H1 (cell line): ENCODE data around the gene PPP2R1A. TPM values are rescaled to one million over a fixed set of nuclear protein-coding genes. Genes with fewer than 3 reads are reported as not detected.

Source experiments
- CTCF ChIA-PET: fragments of 300-600 bp; sonication (Branson Sonifier 250); formaldehyde crosslinking; loops from one replicate; lab custom pipeline; 2021; ENCODE audit not compliant: partially characterized antibody; lab: Charles Lee
- POLR2A ChIA-PET: fragments of 300-600 bp; sonication (Branson Sonifier 250); formaldehyde crosslinking; loops from one replicate; lab custom pipeline; 2021; ENCODE audit warnings: inconsistent platforms; ENCODE audit not compliant: partially characterized antibody; lab: Charles Lee
- DNase-seq, 2 experiments: peaks; one replicate each; pipeline versions ENCODE4 v3.0.0 to v3.0.0-alpha.2; 2010 to 2022; ENCODE audit warnings: low spot score in 2 of 2, low read depth in 1 of 2, mixed read lengths in 1 of 2
- FAIRE-seq: peaks from 2 replicates; lab custom pipeline; 2011; peaks lifted over from hg19 to GRCh38; lab: Jason Lieb, UNC
- H2AFZ ChIP-seq: 2 replicates; pipeline ENCODE4 v1.8.1; 2012; ENCODE audit warnings: low read length, inconsistent platforms
- H2AK5ac ChIP-seq: 2 replicates; pipeline ENCODE4 v1.6.1; 2013; ENCODE audit warnings: low read depth, low read length
- H2BK120ac ChIP-seq: replicated peaks from 2 replicates; pipeline ENCODE3; 2013; ENCODE audit warnings: low read depth, low read length, inconsistent platforms
- H2BK12ac ChIP-seq: 2 replicates; pipeline ENCODE4 v1.6.1; 2013; ENCODE audit warnings: low read depth, low read length
- H2BK15ac ChIP-seq: 2 replicates; pipeline ENCODE4 v1.6.1; 2013; ENCODE audit warnings: low read length
- H2BK20ac ChIP-seq: 2 replicates; pipeline ENCODE4 v1.6.1; 2013; ENCODE audit warnings: low read length
- H2BK5ac ChIP-seq: 2 replicates; pipeline ENCODE4 v1.6.1; 2013; ENCODE audit warnings: low read depth, low read length
- H3K14ac ChIP-seq: 2 replicates; pipeline ENCODE4 v1.6.1; 2013; ENCODE audit warnings: inconsistent platforms; ENCODE audit not compliant: insufficient read length
- H3K18ac ChIP-seq: 2 replicates; pipeline ENCODE4 v1.6.1; 2013; ENCODE audit warnings: low read length; ENCODE audit errors: extremely low read depth
- H3K23ac ChIP-seq: 2 replicates; pipeline ENCODE4 v1.6.1; 2013; ENCODE audit warnings: inconsistent platforms; ENCODE audit not compliant: insufficient read length
- H3K23me2 ChIP-seq: 2 replicates; pipeline ENCODE4 v1.6.1; 2013; ENCODE audit warnings: low read depth, low read length
- H3K27ac ChIP-seq: 2 replicates; pipeline ENCODE4 v1.6.1; 2011; ENCODE audit warnings: low read depth, low read length, inconsistent platforms
- H3K27me3 ChIP-seq, 4 experiments: replicated peaks in 1 of 4; 1 replicate in 1 of 4; 2 replicates in 3 of 4; pipeline versions ENCODE4 v1.6.1 to v1.8.1; 2011 to 2013; ENCODE audit warnings: low read length in 3 of 4, mild to moderate bottlenecking in 3 of 4, inconsistent platforms in 2 of 4, mixed read lengths in 2 of 4, moderate library complexity in 1 of 4; ENCODE audit not compliant: control insufficient read depth in 3 of 4, insufficient read depth in 3 of 4; ENCODE audit errors: extremely low read depth in 1 of 4
- H3K36me3 ChIP-seq, 4 experiments: 2 replicates each; pipeline versions ENCODE4 v1.6.1 to v1.8.1; 2011 to 2013; ENCODE audit warnings: mild to moderate bottlenecking in 4 of 4, low read length in 3 of 4, moderate library complexity in 2 of 4, control low read depth in 1 of 4, inconsistent platforms in 1 of 4; ENCODE audit not compliant: insufficient read depth in 4 of 4, control insufficient read depth in 2 of 4
- H3K4ac ChIP-seq: replicated peaks from 2 replicates; pipeline ENCODE3; 2013; ENCODE audit warnings: low read length, low read depth, mixed read lengths, inconsistent platforms; ENCODE audit not compliant: insufficient read length
- H3K4me1 ChIP-seq, 4 experiments: replicated peaks in 1 of 4; 1 replicate in 1 of 4; 2 replicates in 3 of 4; pipeline versions ENCODE4 v1.6.1 to v1.8.1; 2011 to 2013; ENCODE audit warnings: low read length in 3 of 4, inconsistent platforms in 2 of 4, mixed read lengths in 1 of 4; ENCODE audit not compliant: insufficient read depth in 4 of 4, control insufficient read depth in 3 of 4
- H3K4me2 ChIP-seq, 2 experiments: 2 replicates each; pipeline versions ENCODE4 v1.6.1 to v1.8.1; 2011 to 2013; ENCODE audit warnings: low read depth in 2 of 2, low read length in 2 of 2, control low read depth in 1 of 2, inconsistent platforms in 1 of 2, mild to moderate bottlenecking in 1 of 2; ENCODE audit not compliant: insufficient read depth in 1 of 2
- H3K4me3 ChIP-seq, 4 experiments: fragments of 200-600, 300-600 bp in 1 of 4; sonication (generic), shearing (Covaris generic), sonication (Bioruptor Twin) in 1 of 4; 2 replicates each; pipeline versions ENCODE4 v1.5.1 to v1.8.1; 2011 to 2016; ENCODE audit warnings: low read length in 4 of 4, low read depth in 3 of 4, control low read depth in 2 of 4, inconsistent platforms in 2 of 4, mild to moderate bottlenecking in 2 of 4, mixed read lengths in 1 of 4, moderate library complexity in 1 of 4; ENCODE audit not compliant: insufficient read depth in 2 of 4; ENCODE audit errors: extremely low read depth in 1 of 4
- H3K56ac ChIP-seq: replicated peaks from 2 replicates; pipeline ENCODE3; 2013; ENCODE audit warnings: low read depth, mild to moderate bottlenecking, mixed read lengths, low read length, inconsistent platforms; ENCODE audit not compliant: insufficient read length
- H3K79me1 ChIP-seq: 2 replicates; pipeline ENCODE4 v1.6.1; 2013; ENCODE audit warnings: low read depth, low read length, control low read depth
- H3K79me2 ChIP-seq, 2 experiments: 2 replicates each; pipeline versions ENCODE4 v1.6.1 to v1.8.1; 2012 to 2013; ENCODE audit warnings: low read length in 2 of 2, mild to moderate bottlenecking in 2 of 2, inconsistent platforms in 1 of 2; ENCODE audit not compliant: insufficient read depth in 2 of 2, control insufficient read depth in 1 of 2
- H3K9ac ChIP-seq, 4 experiments: replicated peaks in 1 of 4; 1 replicate in 1 of 4; 2 replicates in 3 of 4; pipeline versions ENCODE4 v1.6.1 to v1.8.1; 2011 to 2013; ENCODE audit warnings: low read depth in 3 of 4, low read length in 3 of 4, control low read depth in 2 of 4, mild to moderate bottlenecking in 2 of 4, moderate library complexity in 2 of 4, inconsistent platforms in 1 of 4; ENCODE audit errors: extremely low read depth in 1 of 4
- H3K9me3 ChIP-seq, 2 experiments: 2 replicates each; pipeline versions ENCODE4 v1.6.1 to v1.8.1; 2012 to 2013; ENCODE audit warnings: mild to moderate bottlenecking in 2 of 2, moderate library complexity in 2 of 2, control low read depth in 1 of 2, inconsistent platforms in 1 of 2, low read depth in 1 of 2, low read length in 1 of 2, mixed read lengths in 1 of 2; ENCODE audit not compliant: insufficient read depth in 2 of 2
- H4K20me1 ChIP-seq, 2 experiments: replicated peaks in 1 of 2; 2 replicates each; pipeline versions ENCODE3 to v1.8.1; 2011 to 2013; ENCODE audit warnings: inconsistent platforms in 2 of 2, low read length in 2 of 2, mild to moderate bottlenecking in 1 of 2; ENCODE audit not compliant: insufficient read depth in 2 of 2, control insufficient read depth in 1 of 2
- H4K5ac ChIP-seq: 2 replicates; pipeline ENCODE4 v1.6.1; 2013; ENCODE audit warnings: low read length, low read depth, mixed read lengths, inconsistent platforms; ENCODE audit not compliant: insufficient read length
- H4K8ac ChIP-seq: 2 replicates; pipeline ENCODE4 v1.8.0; 2013; ENCODE audit warnings: mild to moderate bottlenecking, moderate library complexity, low read length, inconsistent platforms; ENCODE audit not compliant: insufficient read depth; ENCODE audit errors: extremely low read depth
- H4K91ac ChIP-seq: replicated peaks from 2 replicates; pipeline ENCODE3; 2013; ENCODE audit warnings: low read length, mixed read lengths, inconsistent platforms; ENCODE audit not compliant: insufficient read length
- ASH2L ChIP-seq: fragments of 200-600, 300-600 bp; sonication (generic); IDR thresholded peaks from one replicate; pipeline ENCODE4 v1.7.1; 2017; ENCODE audit warnings: low read length
- BCL11A ChIP-seq, 2 experiments: IDR thresholded peaks; one replicate each; pipeline ENCODE4 v1.6.1; 2011; ENCODE audit warnings: low read depth in 2 of 2, low read length in 2 of 2, mild to moderate bottlenecking in 2 of 2
- CBX5 ChIP-seq: fragments of 300-800, 300-1000 bp; sonication (generic); IDR thresholded peaks from 2 replicates; pipeline ENCODE4 v1.7.1; 2016; ENCODE audit warnings: antibody characterized with exemption, low read length, low read depth
- CTBP2 ChIP-seq: IDR thresholded peaks from 2 replicates; pipeline ENCODE4 v1.7.0; 2011; ENCODE audit warnings: borderline replicate concordance, mild to moderate bottlenecking, moderate library complexity, mixed read lengths, low read length; ENCODE audit not compliant: insufficient read depth, insufficient read length
- RNF2 ChIP-seq: fragments of 200-900, 300-1000 bp; sonication (generic); IDR thresholded peaks from 2 replicates; pipeline ENCODE4 v1.7.1; 2016; ENCODE audit warnings: borderline replicate concordance, low read depth, mild to moderate bottlenecking, antibody characterized with exemption, low read length; ENCODE audit not compliant: poor library complexity, severe bottlenecking; ENCODE audit errors: missing control alignments
- SIRT6 ChIP-seq: IDR thresholded peaks from one replicate; pipeline ENCODE4 v1.7.1; 2012; ENCODE audit warnings: low read length, inconsistent platforms
- SIX5 ChIP-seq: IDR thresholded peaks from 2 replicates; pipeline ENCODE4 v1.6.1; 2011; ENCODE audit warnings: mild to moderate bottlenecking, low read depth, low read length
- SP1 ChIP-seq: IDR thresholded peaks from 2 replicates; pipeline ENCODE4 v1.6.1; 2011; ENCODE audit warnings: low read depth, low read length
- TAF7 ChIP-seq: optimal IDR thresholded peaks from 2 replicates; pipeline ENCODE3; 2011; ENCODE audit warnings: low read depth, mild to moderate bottlenecking, inconsistent platforms, low read length, moderate library complexity, borderline replicate concordance
- TBP ChIP-seq: IDR thresholded peaks from 2 replicates; pipeline ENCODE4 v1.6.1; 2011; ENCODE audit warnings: low read depth, low read length, improper control_type of control experiment
- TCF12 ChIP-seq: IDR thresholded peaks from 2 replicates; pipeline ENCODE4 v1.6.1; 2011; ENCODE audit warnings: low read depth, mild to moderate bottlenecking, low read length
- WGBS, 2 experiments: shearing (Covaris generic) in 1 of 2; methylation state at CpG; one replicate each; pipeline versions ENCODE4 v1.1.6 to v1.1.7; 2013 to 2015; ENCODE audit warnings: low lambda C conversion rate in 2 of 2, mixed read lengths in 2 of 2, inconsistent platforms in 1 of 2, low coverage in 1 of 2, missing lambda C conversion rate in 1 of 2; ENCODE audit not compliant: insufficient replicate concordance in 2 of 2, insufficient coverage in 1 of 2, insufficient read length in 1 of 2; ENCODE audit errors: extremely low coverage in 1 of 2, missing lambda C conversion rate in 1 of 2; 5-methylcytosine and 5-hydroxymethylcytosine counted together
- polyA plus RNA-seq, 7 experiments: library from polyadenylated mRNA; depleted of rRNA in 3 of 7; stranded (reverse) in 5 of 7; unstranded in 2 of 7; fragments of >200 nt in 5 of 7; fragments of 200-250 nt in 2 of 7; gene quantifications; 1 replicate in 5 of 7; 2 replicates in 1 of 7; 4 replicates in 1 of 7; pipeline versions ENCODE4 v1.2.1 to v1.2.3, GENCODE V29; 2011 to 2013; ENCODE audit warnings: missing spikeins in 2 of 7, mixed read lengths in 2 of 7
- total RNA-seq: library from RNA; stranded (reverse); fragmentation: NEBNext Ultra II Directional; extraction: Animal tissue kit (Norgen Biotek cat#: 25700); gene quantifications from 2 replicates; pipeline ENCODE4 v1.2.1, GENCODE V29; 2021
- TF ChIP-seq, protein P1 (sequence below): IDR thresholded peaks from 2 replicates; pipeline ENCODE4 v1.6.1; 2012; ENCODE audit warnings: low read length, inconsistent platforms

PPP2R1A gene
- total and polyA plus RNA-seq, 2 of the 8 experiments (the other 6 are each of a cell fraction or from before 2014, with no cell fraction given) = 380 to 382 TPM

GRCh38 chr19:52187407-52187806, 2.4 kb upstream of the PPP2R1A start:
- H3K27ac ChIP-seq = no peak overlapping the region
- no peak overlapping the region for H3K4me3 ChIP-seq
- H3K36me3 ChIP-seq = no peaks in the 10 kb centered on the region
- H2BK15ac ChIP-seq = no peak overlapping the region
- H3K9me3 ChIP-seq = no peaks in the 10 kb centered on the region
- no peak overlapping the region for H2BK20ac ChIP-seq
- H3K79me1 ChIP-seq = no peaks in the 10 kb centered on the region; the same call in 1 of the 2 replicates
- no peak overlapping the region for H4K91ac ChIP-seq
- no peak overlapping the region for H4K8ac ChIP-seq
- H4K5ac ChIP-seq = no peak overlapping the region
- H3K18ac ChIP-seq = no peak overlapping the region
- H2BK120ac ChIP-seq = no peak overlapping the region
- WGBS, 2 experiments = 91% methylated on average over 1 of the region's 1 CpG; no CpG with 5 or more reads in 1 of the 2 experiments
- H2AFZ ChIP-seq = no peak overlapping the region
- H3K56ac ChIP-seq = no peak overlapping the region
- POLR2A ChIA-PET = interaction anchor here (1.2 to 1.4 kb wide), 2 partner anchors 11 to 15 kb away, joined by 3 read pairs; no protein-coding TSS in a partner anchor
- H2BK12ac ChIP-seq = no peak overlapping the region
- H3K4ac ChIP-seq = no peak overlapping the region
- peaks cover 10 to 21% of the 10 kb centered on the region in 2 experiments for H3K79me2 ChIP-seq
- no peak overlapping the region for H3K23ac ChIP-seq
- no peaks in the 10 kb centered on the region for H4K20me1 ChIP-seq
- FAIRE-seq (no peak), DNase-seq (no peak)
- no peak overlapping the region for H3K4me2 ChIP-seq
- no peak overlapping the region; the same call in 1 of the 2 replicates for H2AK5ac ChIP-seq
- H3K14ac ChIP-seq = no peak overlapping the region
- H3K4me1 ChIP-seq = peaks cover 3 to 6% (median 5%) of the 10 kb centered on the region in 4 experiments
- H3K23me2 ChIP-seq = peaks cover 15% of the 10 kb centered on the region
- CTCF ChIA-PET = interaction anchor here (3.9 kb wide), 1 partner anchor 49 kb away, joined by 11 read pairs; the partner anchor contains the start of gene ZNF616
- H3K27me3 ChIP-seq = no peaks in the 10 kb centered on the region
- H3K9ac ChIP-seq = no peak overlapping the region
- no peak overlapping the region for H2BK5ac ChIP-seq
- TF ChIP-seq CBX5 (no peak), SIX5 (no peak), CTBP2 (no peak), TAF7 (no peak), BCL11A (IDR thresholded peaks at IDR 0.05; ENCODE audit: low read depth in 2 of 2, low read length in 2 of 2) (no peak), RNF2 (no peak), ASH2L (no peak), TBP (no peak), SP1 (no peak), SIRT6 (no peak), TCF12 (no peak)
- TF ChIP-seq, protein P1, sequence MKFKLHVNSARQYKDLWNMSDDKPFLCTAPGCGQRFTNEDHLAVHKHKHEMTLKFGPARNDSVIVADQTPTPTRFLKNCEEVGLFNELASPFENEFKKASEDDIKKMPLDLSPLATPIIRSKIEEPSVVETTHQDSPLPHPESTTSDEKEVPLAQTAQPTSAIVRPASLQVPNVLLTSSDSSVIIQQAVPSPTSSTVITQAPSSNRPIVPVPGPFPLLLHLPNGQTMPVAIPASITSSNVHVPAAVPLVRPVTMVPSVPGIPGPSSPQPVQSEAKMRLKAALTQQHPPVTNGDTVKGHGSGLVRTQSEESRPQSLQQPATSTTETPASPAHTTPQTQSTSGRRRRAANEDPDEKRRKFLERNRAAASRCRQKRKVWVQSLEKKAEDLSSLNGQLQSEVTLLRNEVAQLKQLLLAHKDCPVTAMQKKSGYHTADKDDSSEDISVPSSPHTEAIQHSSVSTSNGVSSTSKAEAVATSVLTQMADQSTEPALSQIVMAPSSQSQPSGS = no peak
